Measurements from ENCODE around the gene SPECC1.

- no peak for TF ChIP-seq POLR2A (IDR thresholded peaks at IDR 0.05)
- TF ChIP-seq CTCF (IDR thresholded peaks at IDR 0.05): no peak
Observed at GRCh38 chr17:20281860-20282259, 272.7 kb downstream of the SPECC1 start.

All from adrenal gland (tissue), 5 donors.